OCI-LY1 (cell line): Measurements from ENCODE around the gene RPS6KL1.

Experiments
- CTCF ChIP-seq: fragments of 200-600 bp; sonication (generic), shearing (Covaris generic); IDR thresholded peaks from 2 replicates; pipeline ENCODE4 v1.5.1; 2017; ENCODE audit warnings: mild to moderate bottlenecking, antibody characterized with exemption, low read length, moderate library complexity, mixed read lengths
- EZH2 ChIP-seq: fragments of 200-600 bp; sonication (generic), shearing (Covaris generic); IDR thresholded peaks from 2 replicates; pipeline ENCODE4 v1.8.0; 2017; ENCODE audit warnings: borderline replicate concordance, mixed run types, mild to moderate bottlenecking, antibody characterized with exemption, low read length, moderate library complexity, mixed read lengths

- TF ChIP-seq CTCF (no peak), EZH2 (no peak)
These were observed 31.2 kb downstream of the RPS6KL1 start for GRCh38 chr14:74891870-74892269.
